GM13977 (cell line): ENCODE data around the gene SHB.

Source experiments
- DNase-seq: peaks from one replicate; pipeline ENCODE4 v3.0.0; 2012; ENCODE audit warnings: low spot score
- CTCF ChIP-seq: IDR thresholded peaks from 2 replicates; pipeline ENCODE4 v1.5.1; 2012; ENCODE audit warnings: mild to moderate bottlenecking, control low read depth; ENCODE audit not compliant: insufficient read depth; ENCODE audit errors: extremely low read depth, missing control alignments
- in situ Hi-C: fragments of 300-500 bp; cut with MboI; formaldehyde crosslinking; loops from one replicate; pipeline ENCODE4 v1.12.0; 2022; ENCODE audit warnings: low sequenced_read_pairs, low pct_unique_long_range_greater_than_20kb, mixed read lengths, inconsistent platforms; ENCODE audit not compliant: unreplicated experiment

Gene SHB

DNA sequence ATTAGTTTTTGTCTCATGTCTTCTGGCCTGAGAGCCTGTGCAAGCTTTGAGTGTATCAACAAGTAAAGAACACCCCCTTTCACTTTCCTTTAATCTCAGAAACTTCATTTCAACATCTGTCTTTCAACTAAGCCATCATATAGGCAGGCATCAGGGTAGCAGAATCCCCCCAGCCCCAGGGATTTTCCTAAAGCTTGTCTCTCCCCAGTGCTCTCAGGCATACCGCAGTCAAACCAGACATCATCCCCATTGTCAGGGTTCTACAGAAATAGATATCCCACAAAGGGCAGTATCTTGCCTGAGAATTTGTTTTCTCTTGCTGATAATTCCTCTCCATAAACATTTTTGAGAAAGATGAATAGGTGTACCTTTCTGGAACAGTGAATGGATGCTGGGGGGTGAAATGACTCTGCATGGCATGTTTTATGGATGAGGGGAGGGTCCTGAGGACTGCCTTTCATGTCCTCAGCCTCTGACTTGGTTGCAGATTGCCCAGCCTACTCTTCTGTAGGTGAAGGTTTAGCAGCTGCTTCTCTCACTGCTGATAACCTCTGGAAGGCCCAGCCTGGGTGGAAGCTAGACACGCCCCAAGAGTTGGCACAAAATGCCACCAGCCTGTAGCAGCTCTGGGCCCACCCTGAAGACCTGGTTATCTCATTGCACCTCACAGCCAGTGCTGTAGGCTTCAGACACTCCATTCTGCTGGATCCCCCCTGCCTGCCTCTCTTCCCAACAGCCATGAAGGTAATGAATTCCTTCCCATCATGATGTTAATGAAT lies 20.5 kb upstream of the SHB start:
- in situ Hi-C loops = loop anchor here (25.0 kb wide), 1 partner anchor 273 kb away; no protein-coding TSS in a partner anchor
- TF ChIP-seq CTCF = no peak
- no peak for DNase-seq

DNA sequence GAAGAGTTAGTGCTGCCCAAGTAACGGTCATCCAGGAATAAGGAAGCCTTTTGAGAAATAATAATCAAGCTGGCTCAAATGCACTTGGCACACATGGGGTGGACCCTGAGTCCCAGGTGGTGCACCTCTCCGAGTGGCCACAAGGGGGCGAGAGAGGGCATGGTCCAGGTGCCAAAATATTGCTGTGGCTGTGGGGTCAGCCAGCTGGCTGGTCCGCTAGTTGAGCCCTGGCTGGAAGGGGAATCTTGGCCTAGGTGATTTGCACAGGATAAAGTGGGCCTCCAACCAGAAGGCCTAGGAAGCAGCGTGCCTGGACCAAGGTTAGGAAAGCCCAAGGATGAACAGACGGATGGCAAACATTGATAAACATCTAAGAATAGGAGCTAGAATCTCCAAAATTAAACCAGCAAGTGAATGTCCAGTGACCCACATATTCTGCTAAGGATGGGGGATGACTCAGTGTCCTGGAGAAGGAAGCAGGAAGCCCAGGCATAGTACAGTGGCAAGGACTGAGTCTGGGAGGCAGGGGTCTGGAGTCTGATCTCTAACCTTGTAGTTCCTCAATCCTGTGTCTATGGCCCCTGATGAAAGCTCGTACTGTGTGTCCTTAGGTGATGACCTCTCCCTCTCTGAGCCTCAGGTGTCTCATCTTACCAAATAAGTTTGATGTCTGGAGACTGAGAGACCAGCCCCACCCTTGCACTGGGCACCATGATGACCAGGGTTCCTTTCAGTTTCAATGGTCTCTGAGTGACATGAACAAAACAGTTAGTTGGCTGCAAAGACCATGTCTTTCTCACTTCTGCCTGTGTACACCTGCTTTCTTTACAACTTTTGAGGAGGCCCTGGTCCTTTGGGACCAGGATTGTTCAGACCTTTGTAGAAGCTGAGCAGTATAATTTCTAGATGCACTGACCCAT lies 19.2 kb upstream of the SHB start:
- peak; percentile 68 for DNase-seq
- in situ Hi-C loops = loop anchor here (25.0 kb wide), 1 partner anchor 274 kb away; no protein-coding TSS in a partner anchor
- TF ChIP-seq CTCF = peak; percentile 98

- DNase-seq = no peak
- in situ Hi-C loops = loop anchor here (25.0 kb wide), 1 partner anchor 276 kb away; no protein-coding TSS in a partner anchor
- no peak for TF ChIP-seq CTCF
Measured at GRCh38 chr9:38086496-38086895, 17.5 kb upstream of the SHB start.

GRCh38 chr9:38085308-38085707 lies 16.3 kb upstream of the SHB start:
- no peak for DNase-seq
- TF ChIP-seq CTCF = no peak
- in situ Hi-C loops = loop anchor here (25.0 kb wide), 1 partner anchor 277 kb away; no protein-coding TSS in a partner anchor

DNA sequence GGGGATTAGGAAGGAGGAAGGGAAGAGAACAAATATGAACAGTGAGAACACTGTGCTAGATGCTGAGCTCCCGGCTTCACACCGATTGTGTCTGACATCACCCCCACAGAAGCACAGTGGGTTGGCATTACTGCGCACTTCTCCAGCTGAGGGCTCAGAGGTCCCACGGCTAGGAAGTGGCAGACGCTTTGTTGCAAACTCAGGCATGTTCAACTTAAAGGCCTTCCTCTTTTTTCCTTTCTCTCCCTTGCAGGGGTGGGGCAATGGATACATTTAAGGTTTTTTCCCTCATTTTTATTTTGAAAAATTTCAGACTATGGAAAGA lies 15.5 kb upstream of the SHB start:
- in situ Hi-C loops = loop anchor here (25.0 kb wide), 1 partner anchor 278 kb away; no protein-coding TSS in a partner anchor
- no peak for DNase-seq
- TF ChIP-seq CTCF = no peak

GRCh38 chr9:38083858-38084555 lies 15.0 kb upstream of the SHB start:
- no peak for TF ChIP-seq CTCF
- in situ Hi-C loops = loop anchor here (25.0 kb wide), 1 partner anchor 278 kb away; no protein-coding TSS in a partner anchor
- no peak for DNase-seq
